Esophagus squamous epithelium (tissue), 5 donors: ENCODE measurements around the gene ZNF865. TPM values are rescaled to one million over a fixed set of nuclear protein-coding genes. Genes with fewer than 3 reads are reported as not detected.

Source experiments
- DNase-seq: peaks from one replicate; lab custom pipeline; 2025; lab: John Stamatoyannopoulos, UW
- H3K27ac ChIP-seq, 4 donors: fragments of 200-600 bp; sonication (generic); one replicate each; pipeline ENCODE4 v1.5.1; 2016 to 2019; ENCODE audit warnings: mild to moderate bottlenecking in 1 of 4
- H3K27me3 ChIP-seq, 4 donors: fragments of 200-600 bp; sonication (generic); 1 replicate in 3 of 4; 2 replicates in 1 of 4; pipeline versions ENCODE4 v1.5.1 to v1.6.0; 2017 to 2021; ENCODE audit warnings: antibody characterized with exemption in 1 of 4
- H3K36me3 ChIP-seq, 3 donors: fragments of 200-600 bp; sonication (generic); one replicate each; pipeline ENCODE4 v1.5.1; 2016 to 2019
- H3K4me1 ChIP-seq, 3 donors: fragments of 200-600 bp; sonication (generic); one replicate each; pipeline ENCODE4 v1.5.1; 2017 to 2019
- H3K4me3 ChIP-seq, 4 donors: fragments of 200-600 bp; sonication (generic); 1 replicate in 3 of 4; 2 replicates in 1 of 4; pipeline ENCODE4 v1.5.1; 2016 to 2019; ENCODE audit warnings: mild to moderate bottlenecking in 2 of 4, moderate library complexity in 1 of 4
- H3K9me3 ChIP-seq, 3 donors: fragments of 200-600 bp; sonication (generic); one replicate each; pipeline ENCODE4 v1.5.1; 2016 to 2019
- CTCF ChIP-seq, 6 experiments: fragments of 450-650 bp in 4 of 6; fragments of 200-600 bp in 2 of 6; sonication (generic) in 2 of 6; IDR thresholded peaks; one replicate each; pipeline ENCODE4 v1.5.1; 2016 to 2019; ENCODE audit warnings: antibody characterized with exemption in 6 of 6, mild to moderate bottlenecking in 4 of 6, moderate library complexity in 4 of 6
- POLR2A ChIP-seq, 4 donors: fragments of 450-650 bp; IDR thresholded peaks; one replicate each; pipeline ENCODE4 v1.6.1; 2017; ENCODE audit warnings: antibody characterized with exemption in 4 of 4, mild to moderate bottlenecking in 4 of 4, moderate library complexity in 3 of 4
- WGBS, 2 donors: methylation state at CpG; one replicate each; pipeline ENCODE4 v1.1.5; 2018; 5-methylcytosine and 5-hydroxymethylcytosine counted together
- intact Hi-C: fragments of 100-400 bp; cut with DNase I; formaldehyde crosslinking; loops from one replicate; pipeline ENCODE4 v1.15.0; 2022
- total RNA-seq, 4 donors: library from RNA; depleted of rRNA; stranded (reverse); fragments of >200 nt; gene quantifications; one replicate each; pipeline ENCODE4 v1.1.0, GENCODE V29; 2016
- donor health status: DM: yes; HTN: yes; CAD: no.

Gene ZNF865
- total RNA-seq, 4 donors from 2014 or later = 2.7 to 5.3 (median 3.3) TPM

GRCh38 chr19:55635856-55636440, 30.5 kb downstream of the ZNF865 start:
- TF ChIP-seq POLR2A (IDR thresholded peaks at IDR 0.05) (no peak), CTCF (IDR thresholded peaks at IDR 0.05) (no peak)
- intact Hi-C loops = no loop called here
- WGBS, 2 donors = 49 to 56% methylated on average over 7 of the region's 7 CpGs
- DNase-seq = no peak
- Histone ChIP-seq H3K4me3 (peak overlapping the region; percentile 81 to 97 (median 96)), H3K4me1 (peaks cover 38 to 83% (median 55%) of the 10 kb centered on the region in 3 donors), H3K27ac (peak overlapping the region; percentile 97 to 99 (median 98)), H3K9me3 (no peaks in the 10 kb centered on the region), H3K27me3 (no peaks in the 10 kb centered on the region), H3K36me3 (peaks cover 0 to 9% (median 0%) of the 10 kb centered on the region in 3 donors)

GRCh38 chr19:55636723-55637122, 31.3 kb downstream of the ZNF865 start:
- WGBS, 2 donors = 81 to 83% methylated on average over 4 of the region's 4 CpGs
- Histone ChIP-seq H3K9me3 (no peaks in the 10 kb centered on the region), H3K36me3 (peaks cover 0 to 9% (median 0%) of the 10 kb centered on the region in 3 donors), H3K27me3 (no peaks in the 10 kb centered on the region), H3K4me1 (peaks cover 46 to 85% (median 57%) of the 10 kb centered on the region in 3 donors), H3K4me3 (peak overlapping the region in 1 of 4 donors; percentile 23), H3K27ac (peak overlapping the region in 2 of 4 donors; percentile 97 to 98)
- intact Hi-C loops = no loop called here
- no peak for DNase-seq
- TF ChIP-seq CTCF (IDR thresholded peaks at IDR 0.05) (no peak), POLR2A (IDR thresholded peaks at IDR 0.05) (no peak)

DNA sequence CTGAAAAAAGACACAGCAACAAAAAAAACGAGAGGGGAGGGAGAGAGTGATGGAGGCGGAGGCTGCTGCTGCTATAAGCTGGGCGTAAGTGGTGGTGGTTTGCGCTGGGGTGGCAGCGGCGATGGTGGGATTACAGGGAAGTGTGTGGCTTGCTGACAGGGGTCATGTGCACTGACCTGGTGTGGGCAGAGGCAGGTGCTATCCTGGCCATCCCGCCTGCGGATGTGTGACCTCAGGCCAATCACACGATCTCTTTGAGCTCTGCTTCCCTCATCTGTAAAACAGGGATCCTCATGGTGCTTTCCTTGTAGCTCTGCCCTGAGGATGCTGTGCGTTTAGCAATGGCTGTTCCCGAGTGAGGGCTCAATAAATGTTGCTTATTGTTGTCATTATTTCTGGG, 32.1 kb downstream of the ZNF865 start:
- no peak for DNase-seq
- no peak for TF ChIP-seq POLR2A (IDR thresholded peaks at IDR 0.05)
- TF ChIP-seq CTCF (IDR thresholded peaks at IDR 0.05) = no peak
- Histone ChIP-seq H3K27ac (no peak overlapping the region), H3K36me3 (peaks cover 0 to 9% (median 0%) of the 10 kb centered on the region in 3 donors), H3K4me3 (no peak overlapping the region), H3K27me3 (no peaks in the 10 kb centered on the region), H3K9me3 (no peaks in the 10 kb centered on the region), H3K4me1 (peaks cover 54 to 85% (median 59%) of the 10 kb centered on the region in 3 donors)
- WGBS, 2 donors = 73 to 75% methylated on average over 10 to 11 of the region's 11 CpGs
- intact Hi-C loops = no loop called here

GRCh38 chr19:55638864-55639359, 33.5 kb downstream of the ZNF865 start:
- H3K27ac ChIP-seq = peak overlapping the region in 1 of 4 donors; percentile 39
- H3K4me1 ChIP-seq = peaks cover 62 to 93% (median 62%) of the 10 kb centered on the region in 3 donors
- H3K9me3 ChIP-seq = no peaks in the 10 kb centered on the region
- H3K36me3 ChIP-seq = peaks cover 0 to 9% (median 0%) of the 10 kb centered on the region in 3 donors
- no peak overlapping the region for H3K4me3 ChIP-seq
- intact Hi-C loops = no loop called here
- H3K27me3 ChIP-seq = no peaks in the 10 kb centered on the region
- DNase-seq = no peak
- TF ChIP-seq POLR2A (IDR thresholded peaks at IDR 0.05) (no peak), CTCF (IDR thresholded peaks at IDR 0.05) (peak in 2 of 6 experiments; percentile 14 to 33)
- WGBS, 2 donors = 78 to 84% methylated on average over 5 to 6 of the region's 6 CpGs

- intact Hi-C loops = no loop called here
Measured at GRCh38 chr19:55640043-55640576, 34.7 kb downstream of the ZNF865 start.

More at GRCh38 chr19:55640043-55640576, 34.7 kb downstream of the ZNF865 start:
- WGBS, 2 donors = 40 to 100% methylated on average over 1 to 3 of the region's 38 CpGs
- peak; percentile 45 to 70 (median 53) for TF ChIP-seq CTCF (IDR thresholded peaks at IDR 0.05)
- TF ChIP-seq POLR2A (IDR thresholded peaks at IDR 0.05) = peak in 1 of 4 donors; percentile 18
- no peaks in the 10 kb centered on the region for H3K27me3 ChIP-seq
- peak overlapping the region; percentile 93 to 98 (median 96) for H3K27ac ChIP-seq
- peaks cover 0 to 17% (median 0%) of the 10 kb centered on the region in 3 donors for H3K36me3 ChIP-seq
- no peaks in the 10 kb centered on the region for H3K9me3 ChIP-seq
- no peak for DNase-seq
- peaks cover 67 to 96% (median 69%) of the 10 kb centered on the region in 3 donors for H3K4me1 ChIP-seq
- H3K4me3 ChIP-seq = peak overlapping the region; percentile 93 to 96 (median 95)
